Aorta (tissue), 5 donors: Measurements from ENCODE around the gene OLFM1. TPM values are rescaled to one million over a fixed set of nuclear protein-coding genes. Genes with fewer than 3 reads are reported as not detected.

Source experiments
- ATAC-seq: fragments of 200-7000 bp; cut with Tn5 transposase; one replicate; pipeline ENCODE4 v1.9.1; 2022; ENCODE audit warnings: moderate library complexity; ENCODE audit not compliant: low FRiP score
- DNase-seq, 2 donors: peaks; one replicate each; pipeline ENCODE4 v3.0.0-alpha.2; 2020
- H3K27ac ChIP-seq, 2 donors: one replicate each; pipeline ENCODE4 v1.5.1; 2013; ENCODE audit warnings: low read length in 2 of 2, mild to moderate bottlenecking in 2 of 2, moderate library complexity in 2 of 2, control low read depth in 1 of 2, inconsistent platforms in 1 of 2, low read depth in 1 of 2
- H3K27me3 ChIP-seq, 2 donors: one replicate each; pipeline ENCODE4 v1.6.1; 2013; ENCODE audit warnings: control low read depth in 1 of 2, low read length in 1 of 2, mild to moderate bottlenecking in 1 of 2, moderate library complexity in 1 of 2; ENCODE audit not compliant: insufficient read depth in 2 of 2, control insufficient read depth in 1 of 2
- H3K36me3 ChIP-seq, 2 donors: one replicate each; pipeline ENCODE4 v1.6.1; 2013; ENCODE audit warnings: control low read depth in 1 of 2, low read length in 1 of 2, mild to moderate bottlenecking in 1 of 2; ENCODE audit not compliant: insufficient read depth in 2 of 2, control insufficient read depth in 1 of 2
- H3K4me1 ChIP-seq, 2 donors: one replicate each; pipeline ENCODE4 v1.6.1; 2013; ENCODE audit warnings: low read length in 2 of 2, control low read depth in 1 of 2, mild to moderate bottlenecking in 1 of 2, moderate library complexity in 1 of 2; ENCODE audit not compliant: insufficient read depth in 2 of 2, control insufficient read depth in 1 of 2
- H3K4me3 ChIP-seq, 2 donors: one replicate each; pipeline ENCODE4 v1.5.1; 2013; ENCODE audit warnings: low read length in 2 of 2, control low read depth in 1 of 2, mild to moderate bottlenecking in 1 of 2
- H3K9me3 ChIP-seq: one replicate; pipeline ENCODE4 v1.6.1; 2013; ENCODE audit warnings: mild to moderate bottlenecking, low read length; ENCODE audit not compliant: control insufficient read depth
- WGBS, 2 donors: extraction: QIAGEN DNeasy Blood & Tissue Kit; methylation state at CpG; one replicate each; pipeline ENCODE4 v1.1.7; 2013; 5-methylcytosine and 5-hydroxymethylcytosine counted together
- intact Hi-C, 2 donors: fragments of 100-400 bp; cut with DNase I; formaldehyde crosslinking; loops; one replicate each; pipeline versions ENCODE4 v1.14.2 to v1.15.0; 2022
- polyA plus RNA-seq, 2 donors: library from polyadenylated mRNA; stranded (reverse); fragments of 200-250 nt; gene quantifications; one replicate each; pipeline ENCODE4 v1.2.3, GENCODE V29; 2013
- total RNA-seq, 2 donors: library from RNA; stranded (reverse); fragmentation: NEBNext Ultra II Directional; extraction: Animal tissue kit (Norgen Biotek cat#: 25700); gene quantifications; one replicate each; pipeline ENCODE4 v1.2.1, GENCODE V29; 2021
- donor health status: healthy with polysubstance abuse.
- donor health status: Bipolar disorder and iron deficiency.
- donor health status: DM: no; HTN: no; CAD: no.
- donor health status: DM: no; HTN: no; CAD: no.
- donor health status: DM: yes; HTN: yes; CAD: no.

Gene OLFM1
- total and polyA plus RNA-seq, 4 donors, result 3.5 to 63.0 (median 14.8) TPM

GRCh38 chr9:135169709-135170226 is 82.3 kb downstream of the OLFM1 start:
- 86 to 90% methylated on average over 10 of the region's 10 CpGs for whole genome bisulfite sequencing, 2 donors
- Histone ChIP-seq H3K4me3 (no peak overlapping the region), H3K27ac (no peak overlapping the region), H3K9me3 (peaks cover 1% of the 10 kb centered on the region), H3K27me3 (no peaks in the 10 kb centered on the region), H3K36me3 (no peaks in the 10 kb centered on the region), H3K4me1 (no peaks in the 10 kb centered on the region)
- no peak for DNase-seq
- no peak for ATAC-seq
- intact Hi-C loops, result no loop called here

- Histone ChIP-seq H3K27ac (no peak overlapping the region), H3K36me3 (no peaks in the 10 kb centered on the region), H3K4me1 (no peaks in the 10 kb centered on the region), H3K9me3 (peaks cover 1% of the 10 kb centered on the region), H3K27me3 (no peaks in the 10 kb centered on the region), H3K4me3 (no peak overlapping the region)
- DNase-seq (no peak), ATAC-seq (no peak)
- WGBS, 2 donors, result 58 to 59% methylated on average over 14 of the region's 14 CpGs
- intact Hi-C loops, result no loop called here
These were observed 83.1 kb downstream of the OLFM1 start for GRCh38 chr9:135170535-135170934.

Other genes starting within 250 kb of the OLFM1 start
- gene FCN2, start 206.9 kb upstream of the OLFM1 start, total RNA-seq, result under 1 TPM in 1 of 2 donors, not detected in 1; 0.32 TPM
- gene FCN2, start 206.9 kb upstream of the OLFM1 start, polyA plus RNA-seq, result not detected
- 10 to 100 TPM; 10.0 to 14.4 TPM for gene FCN1, start 169.8 kb upstream of the OLFM1 start, total RNA-seq
- gene FCN1, start 169.8 kb upstream of the OLFM1 start, polyA plus RNA-seq, result 1 to 10 TPM in 1 of 2 donors, under 1 TPM in 1; 0.97 to 2.0 TPM